ENCODE data around the gene MCTP2.

DNA sequence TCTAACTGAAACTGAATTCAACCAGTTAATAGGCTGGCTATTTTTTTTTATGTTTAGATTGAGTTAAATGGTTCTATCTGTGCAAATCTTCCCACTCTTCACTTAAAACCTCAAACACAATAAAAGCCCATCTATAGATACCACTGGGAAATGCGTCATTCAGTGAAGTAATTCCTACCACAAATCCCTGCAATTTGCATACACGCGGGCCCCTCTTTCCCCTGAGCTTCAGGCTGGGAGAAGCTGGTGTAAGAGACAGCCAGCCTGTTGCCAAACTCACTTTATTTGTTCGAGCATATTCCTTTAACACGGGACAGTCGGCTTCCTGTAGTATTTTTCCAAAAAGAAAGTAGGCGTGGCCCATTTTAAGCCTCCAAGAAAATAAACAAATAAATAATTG lies 26.0 kb upstream of the MCTP2 start:
- no peak for TF ChIP-seq POLR2A (IDR thresholded peaks at IDR 0.05)
- TF ChIP-seq, protein P1, sequence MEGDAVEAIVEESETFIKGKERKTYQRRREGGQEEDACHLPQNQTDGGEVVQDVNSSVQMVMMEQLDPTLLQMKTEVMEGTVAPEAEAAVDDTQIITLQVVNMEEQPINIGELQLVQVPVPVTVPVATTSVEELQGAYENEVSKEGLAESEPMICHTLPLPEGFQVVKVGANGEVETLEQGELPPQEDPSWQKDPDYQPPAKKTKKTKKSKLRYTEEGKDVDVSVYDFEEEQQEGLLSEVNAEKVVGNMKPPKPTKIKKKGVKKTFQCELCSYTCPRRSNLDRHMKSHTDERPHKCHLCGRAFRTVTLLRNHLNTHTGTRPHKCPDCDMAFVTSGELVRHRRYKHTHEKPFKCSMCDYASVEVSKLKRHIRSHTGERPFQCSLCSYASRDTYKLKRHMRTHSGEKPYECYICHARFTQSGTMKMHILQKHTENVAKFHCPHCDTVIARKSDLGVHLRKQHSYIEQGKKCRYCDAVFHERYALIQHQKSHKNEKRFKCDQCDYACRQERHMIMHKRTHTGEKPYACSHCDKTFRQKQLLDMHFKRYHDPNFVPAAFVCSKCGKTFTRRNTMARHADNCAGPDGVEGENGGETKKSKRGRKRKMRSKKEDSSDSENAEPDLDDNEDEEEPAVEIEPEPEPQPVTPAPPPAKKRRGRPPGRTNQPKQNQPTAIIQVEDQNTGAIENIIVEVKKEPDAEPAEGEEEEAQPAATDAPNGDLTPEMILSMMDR (IDR thresholded peaks at IDR 0.05 in 4 of 5, conservative IDR thresholded peaks at IDR 0.05 in 1 of 5): no peak

Data from gastrocnemius medialis (tissue), 4 donors.